Measurements from ENCODE around the gene RAB7A. TPM values are rescaled to one million over a fixed set of nuclear protein-coding genes. Genes with fewer than 3 reads are reported as not detected.
A peak's percentile ranks its signal among the peaks of the same experiment; 100 is the strongest.

RAB7A gene
- total RNA-seq, 1 experiment from 2014 or later = 233 TPM

DNA sequence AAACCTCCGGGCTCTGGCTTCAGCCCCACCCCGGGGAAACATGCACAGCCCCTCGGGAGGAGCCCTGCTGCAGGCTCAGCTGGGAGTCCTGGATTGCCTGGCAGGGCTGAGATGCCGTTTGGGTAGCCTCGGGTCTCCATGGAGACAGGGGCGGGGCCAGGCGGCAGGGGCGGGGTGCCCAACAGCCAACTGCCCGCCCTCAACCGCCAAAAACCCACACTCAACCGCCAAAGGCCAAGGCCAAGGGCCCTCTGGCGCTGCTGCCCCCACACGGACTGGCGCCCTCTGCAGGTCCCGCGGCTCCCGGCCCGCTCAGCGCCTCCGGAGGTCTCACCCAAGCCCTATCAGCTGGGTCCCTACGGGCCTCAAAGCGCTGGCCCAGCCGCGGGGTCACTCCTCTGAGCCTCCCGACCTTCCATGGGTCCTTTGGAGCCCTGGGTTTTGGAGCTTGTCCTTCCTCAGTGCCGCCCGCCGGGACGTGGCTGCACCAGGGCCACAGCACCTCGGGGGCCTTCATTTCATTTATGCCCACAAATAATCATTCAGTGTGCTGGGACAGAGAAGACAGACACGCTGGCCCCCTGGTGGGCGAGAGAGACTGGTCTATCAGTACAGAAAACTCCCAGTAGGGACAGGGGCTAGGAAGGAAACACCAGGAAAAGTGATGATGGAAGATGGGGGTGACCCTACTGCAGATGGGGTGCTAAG is 119.9 kb downstream of the RAB7A start:
- H3K27ac ChIP-seq (ENCODE audit: low read depth, low read length) = peak overlapping the region; percentile 23; the same call in 1 of the 2 replicates
- H3K9me3 ChIP-seq (ENCODE audit: control insufficient read depth in 1 of 2, insufficient read depth in 1 of 2, low read depth in 1 of 2, low read length in 2 of 2) = no peaks in the 10 kb centered on the region
- H3K4me3 ChIP-seq (replicated peaks in 1 of 2; ENCODE audit: low read depth in 1 of 2, low read length in 2 of 2) = peak overlapping the region; percentile 11 to 22; a peak in 1 of 4 replicates
- no peaks in the 10 kb centered on the region for H3K9me2 ChIP-seq (ENCODE audit: insufficient read depth)
- intact Hi-C loops (cut with micrococcal nuclease) = no loop called here
- CTCF ChIA-PET = interaction anchor here (1.4 to 1.8 kb wide), 2 partner anchors 165 to 228 kb away, joined by 7 to 12 read pairs; no protein-coding TSS in a partner anchor
- H3K36me3 ChIP-seq (ENCODE audit: control insufficient read depth in 1 of 2, insufficient read depth in 2 of 2, low read length in 2 of 2) = no peaks in the 10 kb centered on the region
- no peaks in the 10 kb centered on the region for H3K27me3 ChIP-seq (ENCODE audit: insufficient read depth, low read length)
- H3K9ac ChIP-seq (ENCODE audit: low read length) = peak overlapping the region; percentile 16; the same call in 1 of the 2 replicates
- DNase-seq (ENCODE audit: low read depth, low spot score) (peak; percentile 37), ATAC-seq (peak; percentile 91)
- RAD21 ChIA-PET (ENCODE audit: low non-redundant PET in 1 of 2, low total read pairs in 2 of 2, uncharacterized antibody in 2 of 2, unreplicated experiment in 2 of 2) = interaction anchor here in 1 of 2 experiments (0.5 kb wide), 1 partner anchor 124 kb away, joined by 6 read pairs; no protein-coding TSS in a partner anchor
- peak overlapping the region; percentile 63 for H3K4me2 ChIP-seq (ENCODE audit: low read length)
- TF ChIP-seq, protein P1, sequence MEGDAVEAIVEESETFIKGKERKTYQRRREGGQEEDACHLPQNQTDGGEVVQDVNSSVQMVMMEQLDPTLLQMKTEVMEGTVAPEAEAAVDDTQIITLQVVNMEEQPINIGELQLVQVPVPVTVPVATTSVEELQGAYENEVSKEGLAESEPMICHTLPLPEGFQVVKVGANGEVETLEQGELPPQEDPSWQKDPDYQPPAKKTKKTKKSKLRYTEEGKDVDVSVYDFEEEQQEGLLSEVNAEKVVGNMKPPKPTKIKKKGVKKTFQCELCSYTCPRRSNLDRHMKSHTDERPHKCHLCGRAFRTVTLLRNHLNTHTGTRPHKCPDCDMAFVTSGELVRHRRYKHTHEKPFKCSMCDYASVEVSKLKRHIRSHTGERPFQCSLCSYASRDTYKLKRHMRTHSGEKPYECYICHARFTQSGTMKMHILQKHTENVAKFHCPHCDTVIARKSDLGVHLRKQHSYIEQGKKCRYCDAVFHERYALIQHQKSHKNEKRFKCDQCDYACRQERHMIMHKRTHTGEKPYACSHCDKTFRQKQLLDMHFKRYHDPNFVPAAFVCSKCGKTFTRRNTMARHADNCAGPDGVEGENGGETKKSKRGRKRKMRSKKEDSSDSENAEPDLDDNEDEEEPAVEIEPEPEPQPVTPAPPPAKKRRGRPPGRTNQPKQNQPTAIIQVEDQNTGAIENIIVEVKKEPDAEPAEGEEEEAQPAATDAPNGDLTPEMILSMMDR (IDR thresholded peaks at IDR 0.05 in 2 of 3, conservative IDR thresholded peaks at IDR 0.05 in 1 of 3; ENCODE audit: borderline replicate concordance in 1 of 3, insufficient read depth in 1 of 3, low read depth in 2 of 3, low read length in 2 of 3) = peak; percentile 60 to 80 (median 62)
- TF ChIP-seq ATF3 (IDR thresholded peaks at IDR 0.05) (no peak), ZFX (IDR thresholded peaks at IDR 0.05) (peak; percentile 20; the same call in 1 of the 2 replicates), RAD21 (IDR thresholded peaks at IDR 0.05; ENCODE audit: low read depth) (peak; percentile 34)
- H4K20me1 ChIP-seq (ENCODE audit: insufficient read depth) = no peaks in the 10 kb centered on the region
- H3K79me2 ChIP-seq (ENCODE audit: insufficient read depth, low read length) = no peaks in the 10 kb centered on the region
- peaks cover 5 to 15% of the 10 kb centered on the region in 2 experiments; a peak in 3 of 4 replicates for H3K4me1 ChIP-seq (ENCODE audit: control insufficient read depth in 1 of 2, insufficient read depth in 2 of 2, low read length in 2 of 2)
- peak overlapping the region; percentile 46 for H2AFZ ChIP-seq (ENCODE audit: low read depth, low read length, poor library complexity, severe bottlenecking)
- no TSS peak for BruUV-seq (replicated peaks)
- POLR2A ChIA-PET = no interaction called here

GRCh38 chr3:128846486-128846891 is 120.5 kb downstream of the RAB7A start:
- H3K4me3 ChIP-seq (replicated peaks in 1 of 2; ENCODE audit: low read depth in 1 of 2, low read length in 2 of 2) = no peak overlapping the region
- RAD21 ChIA-PET (ENCODE audit: low non-redundant PET in 1 of 2, low total read pairs in 2 of 2, uncharacterized antibody in 2 of 2, unreplicated experiment in 2 of 2) = interaction anchor here in 1 of 2 experiments (0.5 kb wide), 1 partner anchor 124 kb away, joined by 6 read pairs; no protein-coding TSS in a partner anchor
- no peaks in the 10 kb centered on the region for H4K20me1 ChIP-seq (ENCODE audit: insufficient read depth)
- ATAC-seq (no peak), DNase-seq (ENCODE audit: low read depth, low spot score) (no peak)
- no peak overlapping the region for H3K9ac ChIP-seq (ENCODE audit: low read length)
- POLR2A ChIA-PET = no interaction called here
- peak overlapping the region; percentile 46 for H2AFZ ChIP-seq (ENCODE audit: low read depth, low read length, poor library complexity, severe bottlenecking)
- no peaks in the 10 kb centered on the region for H3K36me3 ChIP-seq (ENCODE audit: control insufficient read depth in 1 of 2, insufficient read depth in 2 of 2, low read length in 2 of 2)
- H3K27me3 ChIP-seq (ENCODE audit: insufficient read depth, low read length) = no peaks in the 10 kb centered on the region
- H3K27ac ChIP-seq (ENCODE audit: low read depth, low read length) = no peak overlapping the region
- H3K9me2 ChIP-seq (ENCODE audit: insufficient read depth) = no peaks in the 10 kb centered on the region
- H3K4me1 ChIP-seq (ENCODE audit: control insufficient read depth in 1 of 2, insufficient read depth in 2 of 2, low read length in 2 of 2) = peaks cover 5 to 15% of the 10 kb centered on the region in 2 experiments; a peak in 3 of 4 replicates
- peak overlapping the region; percentile 63 for H3K4me2 ChIP-seq (ENCODE audit: low read length)
- CTCF ChIA-PET = interaction anchor here (1.4 to 1.8 kb wide), 3 partner anchors 165 to 229 kb away, joined by 7 to 12 read pairs (median 8); no protein-coding TSS in a partner anchor
- intact Hi-C loops (cut with micrococcal nuclease) = no loop called here
- H3K9me3 ChIP-seq (ENCODE audit: control insufficient read depth in 1 of 2, insufficient read depth in 1 of 2, low read depth in 1 of 2, low read length in 2 of 2) = no peaks in the 10 kb centered on the region
- no peaks in the 10 kb centered on the region for H3K79me2 ChIP-seq (ENCODE audit: insufficient read depth, low read length)
- no TSS peak for BruUV-seq (replicated peaks)
- TF ChIP-seq EGR1 (IDR thresholded peaks at IDR 0.05; ENCODE audit: low read depth) (no peak), YY1 (IDR thresholded peaks at IDR 0.05; ENCODE audit: extremely low read depth, insufficient replicate concordance, low read depth, low read length) (no peak), EZH2phosphoT487 (IDR thresholded peaks at IDR 0.05; ENCODE audit: borderline replicate concordance) (no peak), ELF1 (IDR thresholded peaks at IDR 0.05; ENCODE audit: borderline replicate concordance, low read depth) (no peak), TCF7L2 (IDR thresholded peaks at IDR 0.05; ENCODE audit: borderline replicate concordance, extremely low read depth, insufficient read depth, insufficient read length) (no peak), CBX3 (IDR thresholded peaks at IDR 0.05; ENCODE audit: low read depth) (no peak), ZFX (IDR thresholded peaks at IDR 0.05) (no peak), SP1 (IDR thresholded peaks at IDR 0.05; ENCODE audit: low read depth) (no peak), RAD21 (IDR thresholded peaks at IDR 0.05; ENCODE audit: low read depth) (no peak)
- TF ChIP-seq, protein P2, sequence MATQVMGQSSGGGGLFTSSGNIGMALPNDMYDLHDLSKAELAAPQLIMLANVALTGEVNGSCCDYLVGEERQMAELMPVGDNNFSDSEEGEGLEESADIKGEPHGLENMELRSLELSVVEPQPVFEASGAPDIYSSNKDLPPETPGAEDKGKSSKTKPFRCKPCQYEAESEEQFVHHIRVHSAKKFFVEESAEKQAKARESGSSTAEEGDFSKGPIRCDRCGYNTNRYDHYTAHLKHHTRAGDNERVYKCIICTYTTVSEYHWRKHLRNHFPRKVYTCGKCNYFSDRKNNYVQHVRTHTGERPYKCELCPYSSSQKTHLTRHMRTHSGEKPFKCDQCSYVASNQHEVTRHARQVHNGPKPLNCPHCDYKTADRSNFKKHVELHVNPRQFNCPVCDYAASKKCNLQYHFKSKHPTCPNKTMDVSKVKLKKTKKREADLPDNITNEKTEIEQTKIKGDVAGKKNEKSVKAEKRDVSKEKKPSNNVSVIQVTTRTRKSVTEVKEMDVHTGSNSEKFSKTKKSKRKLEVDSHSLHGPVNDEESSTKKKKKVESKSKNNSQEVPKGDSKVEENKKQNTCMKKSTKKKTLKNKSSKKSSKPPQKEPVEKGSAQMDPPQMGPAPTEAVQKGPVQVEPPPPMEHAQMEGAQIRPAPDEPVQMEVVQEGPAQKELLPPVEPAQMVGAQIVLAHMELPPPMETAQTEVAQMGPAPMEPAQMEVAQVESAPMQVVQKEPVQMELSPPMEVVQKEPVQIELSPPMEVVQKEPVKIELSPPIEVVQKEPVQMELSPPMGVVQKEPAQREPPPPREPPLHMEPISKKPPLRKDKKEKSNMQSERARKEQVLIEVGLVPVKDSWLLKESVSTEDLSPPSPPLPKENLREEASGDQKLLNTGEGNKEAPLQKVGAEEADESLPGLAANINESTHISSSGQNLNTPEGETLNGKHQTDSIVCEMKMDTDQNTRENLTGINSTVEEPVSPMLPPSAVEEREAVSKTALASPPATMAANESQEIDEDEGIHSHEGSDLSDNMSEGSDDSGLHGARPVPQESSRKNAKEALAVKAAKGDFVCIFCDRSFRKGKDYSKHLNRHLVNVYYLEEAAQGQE (IDR thresholded peaks at IDR 0.05; ENCODE audit: low read depth) = no peak

Data from HCT116 (cell line).